ENCODE results near the gene LRRC8B. TPM values are rescaled to one million over a fixed set of nuclear protein-coding genes. Genes with fewer than 3 reads are reported as not detected.

Gene LRRC8B
- polyA plus RNA-seq, 3 donors, result 4.5 to 9.1 (median 7.9) TPM

DNA sequence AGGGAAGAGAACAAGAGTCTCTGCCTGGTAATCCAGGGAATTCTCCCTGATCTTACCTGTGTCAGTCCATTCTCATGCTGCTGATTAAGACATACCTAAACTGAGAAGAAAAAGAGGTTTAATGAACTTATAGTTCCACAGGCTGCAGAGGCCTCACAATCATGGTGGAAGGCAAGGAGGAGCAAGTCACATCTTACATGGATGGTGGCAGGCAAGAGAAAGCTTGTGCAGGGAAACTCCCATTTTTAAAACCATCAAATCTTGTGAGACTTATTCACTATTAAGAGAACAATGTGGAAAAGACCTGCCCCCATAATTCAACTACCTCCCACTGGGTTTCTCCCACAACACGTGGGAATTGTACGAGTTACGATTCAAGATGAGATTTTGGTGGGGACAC, 34.2 kb upstream of the LRRC8B start:
- TF ChIP-seq, protein P1, sequence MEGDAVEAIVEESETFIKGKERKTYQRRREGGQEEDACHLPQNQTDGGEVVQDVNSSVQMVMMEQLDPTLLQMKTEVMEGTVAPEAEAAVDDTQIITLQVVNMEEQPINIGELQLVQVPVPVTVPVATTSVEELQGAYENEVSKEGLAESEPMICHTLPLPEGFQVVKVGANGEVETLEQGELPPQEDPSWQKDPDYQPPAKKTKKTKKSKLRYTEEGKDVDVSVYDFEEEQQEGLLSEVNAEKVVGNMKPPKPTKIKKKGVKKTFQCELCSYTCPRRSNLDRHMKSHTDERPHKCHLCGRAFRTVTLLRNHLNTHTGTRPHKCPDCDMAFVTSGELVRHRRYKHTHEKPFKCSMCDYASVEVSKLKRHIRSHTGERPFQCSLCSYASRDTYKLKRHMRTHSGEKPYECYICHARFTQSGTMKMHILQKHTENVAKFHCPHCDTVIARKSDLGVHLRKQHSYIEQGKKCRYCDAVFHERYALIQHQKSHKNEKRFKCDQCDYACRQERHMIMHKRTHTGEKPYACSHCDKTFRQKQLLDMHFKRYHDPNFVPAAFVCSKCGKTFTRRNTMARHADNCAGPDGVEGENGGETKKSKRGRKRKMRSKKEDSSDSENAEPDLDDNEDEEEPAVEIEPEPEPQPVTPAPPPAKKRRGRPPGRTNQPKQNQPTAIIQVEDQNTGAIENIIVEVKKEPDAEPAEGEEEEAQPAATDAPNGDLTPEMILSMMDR (IDR thresholded peaks at IDR 0.05), result no peak
- Mint-ChIP-seq H3K4me1 (peaks cover 25% of the 10 kb centered on the region), H3K4me3 (no peak overlapping the region), H3K9me3 (peaks cover 2 to 22% (median 11%) of the 10 kb centered on the region in 7 donors), H3K27ac (no peak overlapping the region), H3K27me3 (ENCODE audit: low read depth in 3 of 3) (peaks cover 0 to 3% (median 2%) of the 10 kb centered on the region in 3 donors), H3K36me3 (peaks cover 0 to 3% of the 10 kb centered on the region in 2 donors)
- Histone ChIP-seq H3K4me2 (replicated peaks; ENCODE audit: extremely low read depth, low read length, poor library complexity, severe bottlenecking) (no peak overlapping the region), H3K9ac (ENCODE audit: insufficient read depth, low read length, poor library complexity, severe bottlenecking) (no peak overlapping the region), H3K79me2 (ENCODE audit: insufficient read depth, low read length) (no peaks in the 10 kb centered on the region), H3K4me1 (ENCODE audit: control insufficient read depth in 1 of 2, insufficient read depth in 2 of 2, low read length in 2 of 2) (peaks cover 21 to 23% of the 10 kb centered on the region in 2 donors), H3K27me3 (ENCODE audit: control insufficient read depth in 2 of 2, insufficient read depth in 2 of 2, low read length in 2 of 2) (no peaks in the 10 kb centered on the region), H3K9me3 (replicated peaks in 1 of 2; ENCODE audit: control insufficient read depth in 1 of 2, insufficient read depth in 1 of 2, low read length in 2 of 2) (no peaks in the 10 kb centered on the region), H3K4me3 (replicated peaks in 1 of 3; ENCODE audit: low read depth in 2 of 3, low read length in 3 of 3) (no peak overlapping the region), H4K20me1 (ENCODE audit: insufficient read depth, low read length) (no peaks in the 10 kb centered on the region), H3K36me3 (replicated peaks in 1 of 2; ENCODE audit: control insufficient read depth in 1 of 2, insufficient read depth in 2 of 2, low read length in 2 of 2) (no peaks in the 10 kb centered on the region), H2AFZ (ENCODE audit: insufficient read depth, low read depth, low read length, poor library complexity, severe bottlenecking) (peak overlapping the region; percentile 3), H3K27ac (ENCODE audit: low read depth in 1 of 2, low read length in 2 of 2) (no peak overlapping the region)
- 82% methylated on average over 3 of the region's 3 CpGs for WGBS (ENCODE audit: insufficient coverage)
- DNase-seq, result no peak
- intact Hi-C loops (cut with micrococcal nuclease), result no loop called here

- 80% methylated on average over 2 of the region's 6 CpGs for WGBS (ENCODE audit: insufficient coverage)
- Histone ChIP-seq H3K9me3 (replicated peaks in 1 of 2; ENCODE audit: control insufficient read depth in 1 of 2, insufficient read depth in 1 of 2, low read length in 2 of 2) (no peaks in the 10 kb centered on the region), H3K9ac (ENCODE audit: insufficient read depth, low read length, poor library complexity, severe bottlenecking) (no peak overlapping the region), H3K4me2 (replicated peaks; ENCODE audit: extremely low read depth, low read length, poor library complexity, severe bottlenecking) (no peak overlapping the region), H3K4me3 (replicated peaks in 1 of 3; ENCODE audit: low read depth in 2 of 3, low read length in 3 of 3) (no peak overlapping the region), H3K27me3 (ENCODE audit: control insufficient read depth in 2 of 2, insufficient read depth in 2 of 2, low read length in 2 of 2) (no peaks in the 10 kb centered on the region), H3K36me3 (replicated peaks in 1 of 2; ENCODE audit: control insufficient read depth in 1 of 2, insufficient read depth in 2 of 2, low read length in 2 of 2) (no peaks in the 10 kb centered on the region), H4K20me1 (ENCODE audit: insufficient read depth, low read length) (no peaks in the 10 kb centered on the region), H3K27ac (ENCODE audit: low read depth in 1 of 2, low read length in 2 of 2) (no peak overlapping the region), H3K79me2 (ENCODE audit: insufficient read depth, low read length) (no peaks in the 10 kb centered on the region), H3K4me1 (ENCODE audit: control insufficient read depth in 1 of 2, insufficient read depth in 2 of 2, low read length in 2 of 2) (no peaks in the 10 kb centered on the region), H2AFZ (ENCODE audit: insufficient read depth, low read depth, low read length, poor library complexity, severe bottlenecking) (no peak overlapping the region)
- no peak overlapping the region for H3K4me3 Mint-ChIP-seq
- H3K36me3 Mint-ChIP-seq, result no peaks in the 10 kb centered on the region
- no peak overlapping the region for H3K27ac Mint-ChIP-seq
- intact Hi-C loops (cut with micrococcal nuclease), result no loop called here
- DNase-seq, result no peak
- H3K27me3 Mint-ChIP-seq (ENCODE audit: low read depth in 3 of 3), result peaks cover 0 to 1% (median 0%) of the 10 kb centered on the region in 3 donors
- TF ChIP-seq, protein P1 (IDR thresholded peaks at IDR 0.05), result no peak
- peaks cover 0 to 5% (median 0%) of the 10 kb centered on the region in 7 donors for H3K9me3 Mint-ChIP-seq
- H3K4me1 Mint-ChIP-seq, result peaks cover 3% of the 10 kb centered on the region
Measured at GRCh38 chr1:89499320-89499719, 25.3 kb upstream of the LRRC8B start.
